ENCODE data around the gene WDR89. TPM values are rescaled to one million over a fixed set of nuclear protein-coding genes. Genes with fewer than 3 reads are reported as not detected.

Gene WDR89
- polyA plus RNA-seq, 1 experiment: 9.4 TPM

GRCh38 chr14:63563370-63564026, 78.2 kb downstream of the WDR89 start:
- ChIA-PET POLR2A (no interaction called here), CTCF (interaction anchor here (2.0 kb wide), 1 partner anchor 174 kb away, joined by 4 read pairs; no protein-coding TSS in a partner anchor)
- Histone ChIP-seq H3K9me3 (ENCODE audit: control insufficient read depth, insufficient read depth, low read length) (no peaks in the 10 kb centered on the region), H3K4me3 (ENCODE audit: low read depth, low read length) (no peak overlapping the region), H3K27me3 (ENCODE audit: control insufficient read depth, insufficient read depth, low read length) (no peaks in the 10 kb centered on the region), H3K27ac (ENCODE audit: low read depth, low read length) (no peak overlapping the region)
- no peak for TF ChIP-seq CTCF (IDR thresholded peaks at IDR 0.05; ENCODE audit: low read depth, low read length)
- DNase-seq (ENCODE audit: low read depth, low spot score): no peak

- Histone ChIP-seq H3K27ac (ENCODE audit: low read depth, low read length) (no peak overlapping the region), H3K9me3 (ENCODE audit: control insufficient read depth, insufficient read depth, low read length) (no peaks in the 10 kb centered on the region), H3K4me3 (ENCODE audit: low read depth, low read length) (no peak overlapping the region), H3K27me3 (ENCODE audit: control insufficient read depth, insufficient read depth, low read length) (no peaks in the 10 kb centered on the region)
- ChIA-PET POLR2A (no interaction called here), CTCF (interaction anchor here (0.6 to 1.3 kb wide), 2 partner anchors 174 to 218 kb away, joined by 3 to 5 read pairs; no protein-coding TSS in a partner anchor)
- no peak for TF ChIP-seq CTCF (IDR thresholded peaks at IDR 0.05; ENCODE audit: low read depth, low read length)
- DNase-seq (ENCODE audit: low read depth, low spot score): no peak
Observed at GRCh38 chr14:63562405-63562804, 79.3 kb downstream of the WDR89 start.

DNA sequence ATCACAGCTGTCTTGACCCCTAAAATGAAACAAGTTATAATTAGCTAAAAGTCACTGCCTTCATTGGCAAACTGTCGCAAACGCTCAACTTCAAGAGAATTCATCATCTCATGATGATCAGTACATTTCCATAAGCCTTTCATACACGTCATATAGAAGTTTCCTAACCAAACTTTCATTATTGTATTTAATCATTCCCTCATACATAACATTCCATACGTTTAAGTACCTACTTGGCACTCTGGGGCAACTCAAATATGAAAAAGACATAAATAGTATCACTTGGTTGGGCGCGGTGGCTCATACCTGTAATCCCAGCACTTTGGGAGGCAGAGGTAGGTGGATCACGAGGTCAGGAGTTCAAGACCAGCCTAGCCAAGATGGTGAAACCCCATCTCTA, 86.1 kb downstream of the WDR89 start:
- no peak for TF ChIP-seq CTCF (IDR thresholded peaks at IDR 0.05; ENCODE audit: low read depth, low read length)
- Histone ChIP-seq H3K9me3 (ENCODE audit: control insufficient read depth, insufficient read depth, low read length) (no peaks in the 10 kb centered on the region), H3K4me3 (ENCODE audit: low read depth, low read length) (no peak overlapping the region), H3K27ac (ENCODE audit: low read depth, low read length) (no peak overlapping the region), H3K27me3 (ENCODE audit: control insufficient read depth, insufficient read depth, low read length) (no peaks in the 10 kb centered on the region)
- ChIA-PET POLR2A (no interaction called here), CTCF (interaction anchor here (1.4 kb wide), 1 partner anchor 167 kb away, joined by 5 read pairs; no protein-coding TSS in a partner anchor)
- DNase-seq (ENCODE audit: low read depth, low spot score): no peak

DNA sequence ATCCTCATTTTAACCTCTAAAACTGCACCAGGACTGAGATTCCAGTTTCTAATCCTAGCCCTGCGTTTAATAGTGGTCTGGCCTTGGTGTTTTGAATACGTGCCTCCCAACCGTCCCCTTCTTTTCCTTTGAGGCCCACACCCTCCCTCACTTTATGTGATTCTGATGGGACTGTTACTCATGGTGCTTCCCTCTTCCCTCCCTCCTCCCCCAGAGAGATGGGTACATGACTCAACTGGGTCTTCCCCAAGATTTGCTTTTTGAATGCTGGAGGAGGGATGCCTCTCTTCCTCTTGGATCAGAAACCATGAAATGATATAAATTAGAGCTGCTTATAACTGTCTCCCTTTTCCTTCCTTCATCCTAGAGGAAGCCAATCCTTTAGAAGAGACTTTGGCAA, 90.3 kb downstream of the WDR89 start:
- TF ChIP-seq CTCF (IDR thresholded peaks at IDR 0.05; ENCODE audit: low read depth, low read length): no peak
- ChIA-PET POLR2A (no interaction called here), CTCF (interaction anchor here (0.6 kb wide), 1 partner anchor 269 kb away, joined by 12 read pairs; no protein-coding TSS in a partner anchor)
- DNase-seq (ENCODE audit: low read depth, low spot score): no peak
- Histone ChIP-seq H3K27me3 (ENCODE audit: control insufficient read depth, insufficient read depth, low read length) (no peaks in the 10 kb centered on the region), H3K4me3 (ENCODE audit: low read depth, low read length) (no peak overlapping the region), H3K9me3 (ENCODE audit: control insufficient read depth, insufficient read depth, low read length) (no peaks in the 10 kb centered on the region), H3K27ac (ENCODE audit: low read depth, low read length) (no peak overlapping the region)

- no peak overlapping the region for H3K27ac ChIP-seq (ENCODE audit: low read depth, low read length)
- no peak for DNase-seq (ENCODE audit: low read depth, low spot score)
- H3K9me3 ChIP-seq (ENCODE audit: control insufficient read depth, insufficient read depth, low read length): no peaks in the 10 kb centered on the region
- TF ChIP-seq CTCF (IDR thresholded peaks at IDR 0.05; ENCODE audit: low read depth, low read length): no peak
- no peak overlapping the region for H3K4me3 ChIP-seq (ENCODE audit: low read depth, low read length)
- POLR2A ChIA-PET: no interaction called here
- no peaks in the 10 kb centered on the region for H3K27me3 ChIP-seq (ENCODE audit: control insufficient read depth, insufficient read depth, low read length)
- CTCF ChIA-PET: interaction anchor here (2.0 kb wide), 1 partner anchor 159 kb away, joined by 6 read pairs; no protein-coding TSS in a partner anchor
Observed at GRCh38 chr14:63547798-63548335, 93.8 kb downstream of the WDR89 start.

Data from AG04450 (cell line).